ENCODE results near the gene NKD2. TPM values are rescaled to one million over a fixed set of nuclear protein-coding genes. Genes with fewer than 3 reads are reported as not detected.

The NKD2 gene
- total and polyA plus RNA-seq, 2 of the 4 experiments (the other 2 are of a cell fraction), result not detected

DNA sequence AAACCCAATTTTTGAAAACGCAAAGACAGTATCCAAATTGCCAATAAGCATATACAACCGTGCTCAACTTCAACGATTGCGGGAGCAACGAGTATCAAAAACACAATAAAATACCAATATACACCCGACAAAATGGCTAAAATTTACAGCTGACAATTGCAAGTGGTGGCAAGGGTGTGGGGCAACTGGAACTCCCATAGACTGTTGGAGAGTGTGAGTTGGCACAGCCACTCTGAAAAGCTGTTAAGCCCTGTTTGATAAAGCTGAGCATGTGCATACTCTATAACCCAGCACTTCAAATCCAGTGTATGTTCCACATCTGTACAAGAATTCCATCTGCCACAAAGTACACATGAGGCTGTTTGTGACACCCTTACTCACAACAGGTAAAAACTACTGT is 20.3 kb upstream of the NKD2 start:
- Histone ChIP-seq H3K18ac (ENCODE audit: low read depth, low read length) (no peak overlapping the region), H3K4me2 (ENCODE audit: low read depth, low read length) (no peak overlapping the region), H4K91ac (ENCODE audit: insufficient read depth, low read depth, low read length) (no peak overlapping the region), H2AFZ (replicated peaks; ENCODE audit: low read length, poor library complexity) (no peak overlapping the region), H3K14ac (replicated peaks; ENCODE audit: low read depth, low read length) (no peak overlapping the region), H2BK20ac (ENCODE audit: low read depth, low read length) (no peak overlapping the region), H4K5ac (ENCODE audit: low read depth, low read length) (no peak overlapping the region), H3K23ac (ENCODE audit: low read depth, low read length) (no peak overlapping the region), H3K27me3 (ENCODE audit: control insufficient read depth, insufficient read depth, low read length) (peaks cover 26% of the 10 kb centered on the region), H4K8ac (ENCODE audit: low read depth in 2 of 2, low read length in 2 of 2) (no peak overlapping the region), H4K20me1 (ENCODE audit: insufficient read depth, low read length) (no peaks in the 10 kb centered on the region), H2BK15ac (ENCODE audit: low read depth, low read length) (no peak overlapping the region), H3K79me1 (ENCODE audit: low read depth in 1 of 2, low read length in 2 of 2) (no peaks in the 10 kb centered on the region), H2AK5ac (ENCODE audit: low read depth, low read length) (no peak overlapping the region), H3K27ac (ENCODE audit: insufficient read depth, low read length) (no peak overlapping the region), H3K56ac (ENCODE audit: extremely low read depth, insufficient read depth, low read length) (no peak overlapping the region), H3K4me1 (ENCODE audit: control insufficient read depth, insufficient read depth, low read length) (peaks cover under 1% of the 10 kb centered on the region; the same call in 1 of the 2 replicates), H3K4ac (ENCODE audit: low read depth, low read length) (no peak overlapping the region), H3K36me3 (ENCODE audit: control insufficient read depth, insufficient read depth, low read length) (no peaks in the 10 kb centered on the region), H3K9me1 (ENCODE audit: insufficient read depth, low read length) (peaks cover 3% of the 10 kb centered on the region; the same call in 1 of the 2 replicates), H2BK5ac (ENCODE audit: low read depth, low read length, poor library complexity, severe bottlenecking) (no peak overlapping the region), H3K9me3 (ENCODE audit: control insufficient read depth, insufficient read depth, low read length) (peaks cover 10% of the 10 kb centered on the region), H2BK120ac (ENCODE audit: low read depth, low read length) (no peak overlapping the region), H3K4me3 (ENCODE audit: insufficient read depth, low read depth, low read length) (no peak overlapping the region), H3K9ac (ENCODE audit: low read depth, low read length) (no peak overlapping the region), H2AK9ac (replicated peaks; ENCODE audit: low read depth, low read length, poor library complexity) (no peak overlapping the region)
- BruUV-seq (replicated peaks), result no TSS peak
- no peak for ATAC-seq (ENCODE audit: low read depth)
- TF ChIP-seq CTCF (conservative IDR thresholded peaks at IDR 0.05; ENCODE audit: low read depth, low read length) (no peak), CEBPB (IDR thresholded peaks at IDR 0.05; ENCODE audit: low read depth, low read length) (no peak), MXI1 (IDR thresholded peaks at IDR 0.05; ENCODE audit: borderline replicate concordance, low read depth, low read length) (no peak), NFE2L2 (IDR thresholded peaks at IDR 0.05; ENCODE audit: low read depth, low read length) (no peak), RFX5 (IDR thresholded peaks at IDR 0.05; ENCODE audit: low read depth, low read length) (no peak), SMC3 (IDR thresholded peaks at IDR 0.05; ENCODE audit: low read depth, low read length) (no peak), POLR2A (IDR thresholded peaks at IDR 0.05; ENCODE audit: low read depth, low read length) (no peak), RAD21 (IDR thresholded peaks at IDR 0.05; ENCODE audit: low read length) (no peak), FOS (IDR thresholded peaks at IDR 0.05; ENCODE audit: low read depth, low read length) (no peak), BHLHE40 (IDR thresholded peaks at IDR 0.05; ENCODE audit: low read depth, low read length) (no peak), MAFK (IDR thresholded peaks at IDR 0.05; ENCODE audit: low read depth, low read length) (no peak), MAZ (IDR thresholded peaks at IDR 0.05; ENCODE audit: borderline replicate concordance, low read depth, low read length) (no peak), CHD1 (IDR thresholded peaks at IDR 0.05; ENCODE audit: low read depth, low read length) (no peak), RCOR1 (IDR thresholded peaks at IDR 0.05; ENCODE audit: insufficient replicate concordance, low read length) (no peak)
- TF ChIP-seq, protein P1, sequence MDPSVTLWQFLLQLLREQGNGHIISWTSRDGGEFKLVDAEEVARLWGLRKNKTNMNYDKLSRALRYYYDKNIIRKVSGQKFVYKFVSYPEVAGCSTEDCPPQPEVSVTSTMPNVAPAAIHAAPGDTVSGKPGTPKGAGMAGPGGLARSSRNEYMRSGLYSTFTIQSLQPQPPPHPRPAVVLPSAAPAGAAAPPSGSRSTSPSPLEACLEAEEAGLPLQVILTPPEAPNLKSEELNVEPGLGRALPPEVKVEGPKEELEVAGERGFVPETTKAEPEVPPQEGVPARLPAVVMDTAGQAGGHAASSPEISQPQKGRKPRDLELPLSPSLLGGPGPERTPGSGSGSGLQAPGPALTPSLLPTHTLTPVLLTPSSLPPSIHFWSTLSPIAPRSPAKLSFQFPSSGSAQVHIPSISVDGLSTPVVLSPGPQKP (IDR thresholded peaks at IDR 0.05; ENCODE audit: borderline replicate concordance, low read depth, low read length), result no peak
- TF ChIP-seq, protein P2, sequence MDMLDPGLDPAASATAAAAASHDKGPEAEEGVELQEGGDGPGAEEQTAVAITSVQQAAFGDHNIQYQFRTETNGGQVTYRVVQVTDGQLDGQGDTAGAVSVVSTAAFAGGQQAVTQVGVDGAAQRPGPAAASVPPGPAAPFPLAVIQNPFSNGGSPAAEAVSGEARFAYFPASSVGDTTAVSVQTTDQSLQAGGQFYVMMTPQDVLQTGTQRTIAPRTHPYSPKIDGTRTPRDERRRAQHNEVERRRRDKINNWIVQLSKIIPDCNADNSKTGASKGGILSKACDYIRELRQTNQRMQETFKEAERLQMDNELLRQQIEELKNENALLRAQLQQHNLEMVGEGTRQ (IDR thresholded peaks at IDR 0.05; ENCODE audit: low read depth, low read length), result no peak
- dilution Hi-C loops (cut with HindIII; ENCODE audit: low sequenced_read_pairs, unreplicated experiment), result no loop called here
- ChIA-PET CTCF (no interaction called here), POLR2A (ENCODE audit: unreplicated experiment) (no interaction called here)
- intact Hi-C loops (cut with micrococcal nuclease), result no loop called here
- WGBS, 2 experiments (ENCODE audit: extremely low coverage in 2 of 2, insufficient read length in 1 of 2), result no CpG with 5 or more reads among the region's 6 CpGs
- in situ Hi-C loops (cut with MboI; ENCODE audit: low sequenced_read_pairs), result no loop called here
- DNase-seq, result no peak

All from IMR-90 (cell line).